Keratinocyte (primary cell): ENCODE measurements around the gene ZNF141. TPM values are rescaled to one million over a fixed set of nuclear protein-coding genes. Genes with fewer than 3 reads are reported as not detected.

Experiments used
- DNase-seq: peaks from one replicate; pipeline ENCODE4 v3.0.0-alpha.2; 2011; ENCODE audit warnings: low read depth, missing footprints, low spot score
- FAIRE-seq: peaks from 2 replicates; lab custom pipeline; 2011; peaks lifted over from hg19 to GRCh38; lab: Jason Lieb, UNC
- H2AFZ ChIP-seq: 2 replicates; pipeline ENCODE4 v1.6.0; 2012; ENCODE audit warnings: low read length, control low read depth, inconsistent platforms; ENCODE audit not compliant: control insufficient read depth
- H3K27ac ChIP-seq: 2 replicates; pipeline ENCODE4 v1.5.1; 2011; ENCODE audit warnings: low read length; ENCODE audit not compliant: control insufficient read depth, insufficient read depth
- H3K27me3 ChIP-seq: 3 replicates; pipeline ENCODE4 v1.6.0; 2011; ENCODE audit warnings: low read length; ENCODE audit not compliant: control insufficient read depth, insufficient read depth; ENCODE audit errors: extremely low read depth
- H3K36me3 ChIP-seq, 2 experiments: 2 replicates in 1 of 2; 3 replicates in 1 of 2; pipeline ENCODE4 v1.5.1; 2011; ENCODE audit warnings: low read length in 2 of 2, mild to moderate bottlenecking in 1 of 2; ENCODE audit not compliant: control insufficient read depth in 2 of 2, insufficient read depth in 2 of 2; ENCODE audit errors: extremely low read depth in 1 of 2
- H3K4me1 ChIP-seq: 3 replicates; pipeline ENCODE4 v1.5.1; 2011; ENCODE audit warnings: low read length; ENCODE audit not compliant: control insufficient read depth, insufficient read depth; ENCODE audit errors: extremely low read depth
- H3K4me2 ChIP-seq: 3 replicates; pipeline ENCODE4 v1.6.0; 2011; ENCODE audit warnings: low read depth, low read length; ENCODE audit not compliant: control insufficient read depth, insufficient read depth; ENCODE audit errors: extremely low read depth
- H3K4me3 ChIP-seq, 3 experiments: fragments of 200-600 bp in 1 of 3; sonication (generic) in 1 of 3; 2 replicates in 2 of 3; 3 replicates in 1 of 3; pipeline ENCODE4 v1.5.1; 2011 to 2016; ENCODE audit warnings: low read length in 3 of 3, mild to moderate bottlenecking in 3 of 3, control low read depth in 2 of 3, inconsistent platforms in 1 of 3, low read depth in 1 of 3, mixed read lengths in 1 of 3, mixed run types in 1 of 3, moderate library complexity in 1 of 3; ENCODE audit not compliant: control insufficient read depth in 2 of 3, insufficient read depth in 2 of 3; ENCODE audit errors: extremely low read depth in 1 of 3
- H3K79me2 ChIP-seq: 2 replicates; pipeline ENCODE4 v1.6.0; 2012; ENCODE audit warnings: low read length; ENCODE audit not compliant: control insufficient read depth, insufficient read depth
- H3K9ac ChIP-seq: 3 replicates; pipeline ENCODE4 v1.6.0; 2011; ENCODE audit warnings: low read length; ENCODE audit not compliant: control insufficient read depth, insufficient read depth; ENCODE audit errors: extremely low read depth
- H3K9me1 ChIP-seq: 3 replicates; pipeline ENCODE4 v1.6.0; 2011; ENCODE audit warnings: low read length; ENCODE audit not compliant: control insufficient read depth, insufficient read depth; ENCODE audit errors: extremely low read depth
- H3K9me3 ChIP-seq: 2 replicates; pipeline ENCODE4 v1.5.1; 2012; ENCODE audit warnings: low read depth, low read length; ENCODE audit not compliant: control insufficient read depth
- H4K20me1 ChIP-seq: 3 replicates; pipeline ENCODE4 v1.6.0; 2011; ENCODE audit warnings: low read length; ENCODE audit not compliant: control insufficient read depth, insufficient read depth; ENCODE audit errors: extremely low read depth
- CTCF ChIP-seq, 3 experiments: IDR thresholded peaks in 1 of 3; conservative IDR thresholded peaks in 1 of 3; optimal IDR thresholded peaks in 1 of 3; 2 replicates in 2 of 3; 3 replicates in 1 of 3; pipeline versions ENCODE3 to v1.5.1; 2011; ENCODE audit warnings: low read length in 3 of 3, mild to moderate bottlenecking in 3 of 3, moderate library complexity in 2 of 3, control low read depth in 1 of 3, inconsistent platforms in 1 of 3; ENCODE audit not compliant: insufficient read depth in 2 of 3; ENCODE audit errors: extremely low read depth in 1 of 3
- EZH2 ChIP-seq: IDR thresholded peaks from one replicate; pipeline ENCODE4 v1.6.1; 2012; ENCODE audit warnings: inconsistent platforms, mild to moderate bottlenecking, low read length, moderate library complexity
- dilution Hi-C: fragments of 300-500 bp; cut with MboI; formaldehyde crosslinking; loops from one replicate; pipeline ENCODE4 v1.7.0; 2020; ENCODE audit warnings: low sequenced_read_pairs; ENCODE audit not compliant: extremely low pct_ligation_motif_present
- polyA plus RNA-seq, 5 experiments: library from polyadenylated mRNA; depleted of rRNA in 3 of 5; stranded (reverse) in 3 of 5; stranded (forward) in 1 of 5; unstranded in 1 of 5; fragments of >200 nt; gene quantifications; 1 replicate in 1 of 5; 2 replicates in 3 of 5; 3 replicates in 1 of 5; pipeline versions ENCODE4 v1.2.1 to v1.2.3, GENCODE V29; 2011 to 2012; ENCODE audit warnings: missing spikeins in 2 of 5, low read depth in 1 of 5, low replicate concordance in 1 of 5

Gene ZNF141
- polyA plus RNA-seq, 1 donor (not counting 4 experiments of a cell fraction or from before 2014, with no cell fraction given): 3.7 TPM

GRCh38 chr4:385934-386707, 48.5 kb downstream of the ZNF141 start:
- H3K79me2 ChIP-seq: no peaks in the 10 kb centered on the region
- H3K27ac ChIP-seq: no peak overlapping the region
- peaks cover 20% of the 10 kb centered on the region for H3K9me3 ChIP-seq
- H3K9ac ChIP-seq: no peak overlapping the region
- TF ChIP-seq EZH2 (no peak), CTCF (optimal IDR thresholded peaks at IDR 0.05 in 1 of 3, IDR thresholded peaks at IDR 0.05 in 1 of 3, conservative IDR thresholded peaks at IDR 0.05 in 1 of 3; ENCODE audit: extremely low read depth in 1 of 3, insufficient read depth in 2 of 3, low read length in 3 of 3) (no peak)
- no peaks in the 10 kb centered on the region for H3K36me3 ChIP-seq
- H2AFZ ChIP-seq: no peak overlapping the region
- no peaks in the 10 kb centered on the region for H3K4me1 ChIP-seq
- no peak for DNase-seq
- no peaks in the 10 kb centered on the region for H3K9me1 ChIP-seq
- H4K20me1 ChIP-seq: no peaks in the 10 kb centered on the region
- H3K4me3 ChIP-seq: no peak overlapping the region
- FAIRE-seq: no peak
- H3K4me2 ChIP-seq: no peak overlapping the region
- dilution Hi-C loops: no loop called here
- H3K27me3 ChIP-seq: peaks cover 10% of the 10 kb centered on the region

- H2AFZ ChIP-seq: no peak overlapping the region
- H3K27me3 ChIP-seq: peaks cover 10% of the 10 kb centered on the region
- no peaks in the 10 kb centered on the region for H4K20me1 ChIP-seq
- no peak for FAIRE-seq
- H3K4me1 ChIP-seq: no peaks in the 10 kb centered on the region
- no peak overlapping the region for H3K9ac ChIP-seq
- H3K9me1 ChIP-seq: no peaks in the 10 kb centered on the region
- dilution Hi-C loops: no loop called here
- H3K36me3 ChIP-seq: no peaks in the 10 kb centered on the region
- no peak overlapping the region for H3K4me2 ChIP-seq
- DNase-seq: no peak
- H3K79me2 ChIP-seq: no peaks in the 10 kb centered on the region
- TF ChIP-seq CTCF (optimal IDR thresholded peaks at IDR 0.05 in 1 of 3, IDR thresholded peaks at IDR 0.05 in 1 of 3, conservative IDR thresholded peaks at IDR 0.05 in 1 of 3; ENCODE audit: extremely low read depth in 1 of 3, insufficient read depth in 2 of 3, low read length in 3 of 3) (no peak), EZH2 (no peak)
- no peak overlapping the region for H3K4me3 ChIP-seq
- H3K27ac ChIP-seq: no peak overlapping the region
- peaks cover 20% of the 10 kb centered on the region for H3K9me3 ChIP-seq
Observed at GRCh38 chr4:386708-387105, 49.1 kb downstream of the ZNF141 start.
